ENCODE data around the gene OR13J1.
A peak's percentile ranks its signal among the peaks of the same experiment; 100 is the strongest.
"Not testable (repeated sequence)": the region's sequence is repeated elsewhere in the genome, so short reads cannot be mapped to it uniquely, and the experiment has no call there.

OR13J1 gene

DNA sequence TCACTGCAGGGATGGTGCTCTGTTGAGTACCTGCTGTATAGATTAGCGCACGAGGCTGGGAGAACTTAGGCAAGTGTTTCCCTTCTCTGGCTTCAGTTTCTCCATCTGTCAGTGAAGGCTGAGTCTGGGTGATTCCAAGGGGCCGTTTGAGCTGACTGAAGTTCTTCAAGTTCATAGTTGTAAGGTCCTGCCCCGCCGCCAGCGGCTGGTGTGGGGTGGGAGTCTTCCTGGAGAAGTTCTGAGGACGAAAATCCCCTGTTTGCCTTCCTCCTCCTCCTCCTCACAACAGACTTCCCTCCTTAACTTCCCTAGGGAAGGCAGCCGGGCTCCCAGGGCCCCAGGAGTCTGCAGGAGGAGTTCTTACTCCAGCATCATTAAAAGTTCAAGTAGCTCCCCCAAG is 34.1 kb upstream of the OR13J1 start:
- DNase-seq: peak in 1 of 2 experiments; percentile 45

DNA sequence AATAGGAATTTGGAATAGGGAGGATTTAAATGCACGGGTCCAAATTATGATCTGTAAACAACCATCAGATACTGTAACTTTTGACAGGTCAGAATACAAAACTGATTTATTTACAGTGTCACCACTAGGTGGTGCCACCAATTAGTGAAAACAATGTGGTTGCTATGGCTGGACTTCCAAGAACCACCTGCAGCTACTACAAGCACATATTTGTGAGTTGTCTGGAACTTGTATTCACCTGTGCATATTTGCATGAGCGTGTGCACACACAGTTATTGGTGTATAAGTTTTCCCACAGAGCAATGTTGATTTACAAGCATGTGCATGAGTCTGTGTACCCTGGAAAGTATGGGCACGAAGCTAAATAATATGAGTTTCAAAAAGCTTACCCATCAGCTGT is 32.8 kb upstream of the OR13J1 start:
- DNase-seq: peak; percentile 34 to 50

DNA sequence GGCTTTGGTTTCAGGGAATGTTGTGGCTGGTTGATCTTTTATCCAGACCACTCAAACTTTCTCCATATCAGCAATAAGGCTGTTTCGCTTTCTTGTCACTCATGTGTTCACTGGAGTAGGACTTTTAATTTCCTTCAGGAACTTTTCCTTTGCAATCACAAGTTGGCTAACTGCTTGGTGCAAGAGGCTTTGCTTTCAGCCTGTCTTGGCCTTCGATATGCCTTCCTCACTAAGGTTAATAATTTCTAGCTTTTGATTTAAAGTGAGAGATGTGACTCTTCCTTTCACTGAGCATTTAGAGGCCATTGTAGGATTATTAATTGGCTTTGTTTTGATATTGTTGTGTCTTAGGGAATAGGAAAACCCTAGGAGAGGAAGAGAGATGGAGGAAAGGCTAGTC is 28.8 kb upstream of the OR13J1 start:
- DNase-seq: no peak

DNA sequence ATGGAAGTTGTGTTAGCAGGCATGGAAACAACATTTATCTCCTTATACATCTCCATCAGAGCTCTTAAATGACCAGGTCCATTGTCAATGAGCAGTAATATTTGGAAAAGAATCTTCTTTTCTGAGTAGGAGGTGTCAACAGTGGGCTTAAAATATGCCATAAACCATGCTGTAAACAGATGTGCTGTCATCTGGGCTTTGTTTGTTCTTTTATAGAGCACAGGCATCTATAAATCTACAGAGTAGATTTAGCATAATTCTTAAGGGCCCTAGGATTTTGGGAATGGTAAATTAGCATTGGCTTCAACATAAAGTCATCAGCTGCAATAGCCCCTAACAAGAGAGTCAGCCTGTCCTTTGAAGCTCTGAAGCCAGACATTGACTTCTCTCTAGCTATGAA is 28.1 kb upstream of the OR13J1 start:
- no peak for DNase-seq

DNA sequence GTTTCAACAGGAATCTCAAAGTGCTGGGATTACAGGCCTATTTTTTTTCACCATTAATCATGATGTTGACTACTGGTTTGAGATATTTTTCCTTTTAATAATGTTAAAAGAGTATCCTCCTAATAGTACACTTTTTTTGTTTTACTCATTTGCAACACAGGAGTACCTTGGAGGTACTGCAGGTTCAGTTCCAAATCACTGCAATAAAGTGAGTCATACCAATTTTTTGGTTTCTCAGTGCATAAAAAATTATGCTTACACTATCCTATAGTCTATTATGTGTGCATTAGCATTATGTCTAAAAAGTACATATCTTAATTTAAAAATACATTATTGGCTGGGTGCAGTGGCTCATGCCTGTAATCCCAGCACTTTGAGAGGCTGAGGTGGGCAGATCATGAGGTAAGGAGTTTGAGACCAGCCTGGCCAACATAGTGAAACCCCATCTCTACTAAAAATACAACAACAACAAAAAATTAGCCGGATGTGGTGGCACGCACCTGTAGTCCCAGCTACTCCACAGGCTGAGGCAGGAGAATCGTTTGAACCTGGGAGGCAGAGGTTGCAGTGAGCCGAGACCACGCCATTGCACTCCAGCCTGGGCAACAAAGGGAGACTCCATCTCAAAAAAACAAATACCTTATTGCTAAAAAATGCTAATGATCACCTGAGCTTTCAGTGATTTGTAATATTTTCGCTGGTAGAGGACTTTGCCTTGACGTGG is 27.3 kb upstream of the OR13J1 start:
- not testable (repeated sequence) for DNase-seq

DNA sequence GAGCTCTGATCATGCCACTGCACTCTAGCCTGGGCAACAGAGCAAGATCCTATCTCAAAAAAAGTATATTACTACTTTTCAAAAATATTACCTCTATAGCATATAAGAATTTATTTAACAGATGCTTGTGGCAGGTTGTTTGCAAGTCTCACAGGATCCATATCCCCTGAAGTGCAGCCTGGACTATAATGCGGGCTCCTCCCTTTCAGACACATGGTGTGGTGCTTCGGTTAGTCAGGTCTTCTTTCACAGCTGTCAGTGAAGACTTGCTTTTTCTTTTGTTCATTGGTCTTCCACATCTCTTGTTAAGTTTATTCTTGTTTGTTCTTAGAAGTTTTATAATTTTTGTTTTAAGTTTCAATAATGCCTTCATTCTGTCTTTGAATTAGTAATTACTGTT is 26.4 kb upstream of the OR13J1 start:
- peak in 1 of 2 experiments; percentile 1 for DNase-seq

DNA sequence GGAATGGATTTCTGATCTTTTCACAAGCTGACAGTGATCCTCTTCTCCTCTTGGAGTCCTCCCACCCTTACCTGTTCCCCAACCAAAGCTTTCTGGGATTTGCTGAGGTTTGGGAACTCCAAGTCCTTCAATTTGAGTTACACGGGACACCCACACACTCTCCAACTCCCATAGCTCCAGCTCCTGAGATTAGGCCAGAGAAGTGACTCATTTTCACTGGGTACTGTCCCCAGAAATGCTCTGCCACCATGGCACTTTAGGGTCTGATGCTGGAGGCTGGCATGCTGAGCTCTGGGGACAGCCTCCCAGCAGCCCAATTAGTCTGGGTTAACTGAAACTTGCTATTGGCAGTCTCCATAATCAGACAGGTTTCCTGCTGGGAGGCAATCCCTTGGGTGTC is 21.9 kb upstream of the OR13J1 start:
- no peak for DNase-seq

DNA sequence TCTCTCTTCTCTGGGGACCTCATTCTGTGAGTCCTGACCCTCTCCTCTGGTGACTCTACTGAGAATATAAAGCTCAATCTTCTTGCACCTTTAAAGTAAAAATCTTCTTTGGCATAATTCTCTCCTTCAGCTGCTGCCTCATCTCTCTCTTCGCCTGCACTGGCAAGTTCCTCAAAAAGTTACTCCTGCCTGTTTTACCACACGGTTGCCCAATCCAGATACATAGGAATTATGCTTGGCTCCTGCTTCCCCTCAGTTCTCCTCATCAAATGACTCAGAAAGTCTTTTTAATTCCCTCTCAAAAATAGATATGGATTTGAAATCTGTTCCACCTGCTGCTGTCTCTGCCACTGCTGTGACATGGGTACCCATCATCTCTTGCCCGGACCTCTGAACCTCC is 21.4 kb upstream of the OR13J1 start:
- DNase-seq: no peak

DNA sequence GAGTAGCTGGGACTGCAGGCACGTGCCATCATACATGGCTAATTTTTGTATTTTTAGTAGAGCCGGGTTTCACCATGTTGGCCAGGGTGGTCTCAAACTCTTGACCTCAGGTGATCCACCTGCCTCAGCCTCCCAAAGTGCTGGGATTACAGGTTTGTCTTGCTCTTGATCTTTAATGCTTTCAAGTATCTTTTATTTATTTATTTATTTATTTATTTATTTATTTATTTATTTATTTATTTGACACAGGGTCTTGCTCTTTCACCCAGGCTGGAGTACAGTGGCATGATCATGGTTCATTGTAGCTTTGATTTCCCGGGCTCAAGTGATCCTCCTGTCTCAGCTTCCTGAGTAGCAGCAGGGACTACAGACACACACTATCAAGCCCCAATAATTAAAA is 14.7 kb upstream of the OR13J1 start:
- DNase-seq: not testable (repeated sequence)

DNA sequence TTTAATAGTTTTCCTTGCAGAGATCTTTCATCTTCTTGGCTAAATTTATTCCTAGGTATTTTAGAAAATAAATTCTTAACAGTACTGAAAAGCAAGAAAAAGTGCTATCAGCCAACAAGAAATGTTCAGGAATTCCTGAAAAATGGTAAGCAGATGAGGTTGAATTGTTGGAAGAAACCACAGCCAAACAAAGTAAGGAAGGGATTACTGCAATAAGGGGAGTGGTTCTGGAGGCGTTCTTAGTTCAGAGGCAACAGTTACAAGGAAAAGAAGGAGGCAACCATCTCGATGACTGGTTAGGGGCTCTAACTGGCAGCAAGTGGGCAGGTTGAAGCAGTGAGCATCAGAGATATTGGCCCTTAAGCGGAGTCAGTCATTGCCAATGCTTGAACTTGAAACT is 12.8 kb upstream of the OR13J1 start:
- DNase-seq: no peak

DNA sequence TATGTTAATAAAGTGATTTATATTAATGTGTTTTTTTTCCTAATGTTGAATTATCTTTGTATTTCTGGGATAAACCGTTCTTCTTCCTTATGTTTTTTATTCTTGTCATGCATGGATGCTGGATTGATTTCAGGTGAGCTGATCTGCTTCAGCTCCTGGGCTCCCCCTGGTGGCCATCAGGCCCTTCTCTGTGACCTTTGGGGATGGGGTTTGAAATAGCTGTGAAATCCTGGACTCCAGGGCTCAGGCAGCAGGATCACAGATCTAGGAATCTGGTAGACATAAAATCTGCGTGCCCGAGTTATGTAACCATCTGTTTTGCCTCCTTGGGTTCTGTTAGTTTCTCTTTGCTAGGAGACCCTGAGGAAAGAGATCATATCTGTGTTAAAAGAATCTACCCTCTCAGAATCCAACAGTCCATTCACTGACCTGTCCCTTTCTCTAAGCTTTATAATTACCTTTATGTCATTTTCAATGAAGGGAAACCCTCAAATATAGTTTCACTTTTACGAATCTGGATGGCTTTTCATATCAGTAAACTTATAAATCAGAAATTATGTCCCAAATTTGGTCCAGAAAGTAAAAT is 12.2 kb upstream of the OR13J1 start:
- peak; percentile 49 to 79 for DNase-seq

DNA sequence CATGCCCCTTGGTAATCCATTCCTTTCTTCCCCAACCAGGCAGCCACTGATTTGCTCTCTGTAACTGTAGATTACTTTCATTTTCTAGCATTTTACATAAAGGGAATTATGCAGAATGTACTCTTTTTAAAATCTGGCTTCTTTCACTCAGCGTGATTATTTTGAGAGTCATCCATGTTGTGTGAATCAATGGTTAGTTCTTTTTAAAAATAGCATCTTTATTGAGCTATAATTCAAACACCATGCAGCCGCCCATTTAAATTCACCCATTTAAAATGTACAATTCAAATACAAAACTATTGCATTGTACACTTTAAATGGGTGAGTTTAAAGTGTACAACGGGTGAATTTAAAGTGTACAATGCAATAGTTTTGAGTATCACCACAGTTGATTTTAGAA is 2.3 kb upstream of the OR13J1 start:
- no peak for DNase-seq

DNA sequence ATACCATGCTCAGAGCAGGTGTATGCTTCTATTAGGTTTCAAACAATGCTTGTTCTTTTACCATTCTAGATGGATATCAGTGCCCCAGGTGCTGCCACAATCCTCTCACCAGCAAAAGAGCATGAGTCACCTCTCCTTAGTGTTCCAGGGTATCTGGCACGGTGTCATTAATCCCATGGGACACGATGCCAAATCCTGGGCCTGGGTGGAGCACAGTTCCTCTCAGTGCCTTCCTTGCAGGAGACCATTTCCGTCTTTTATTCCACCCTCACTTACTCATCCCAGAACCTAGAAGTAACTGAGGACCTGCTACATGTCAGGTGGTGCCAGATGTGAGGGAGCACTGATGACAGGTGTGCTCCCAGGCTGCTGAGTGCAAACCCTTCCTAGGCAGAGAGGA is 1.3 kb upstream of the OR13J1 start:
- no peak for DNase-seq

DNA sequence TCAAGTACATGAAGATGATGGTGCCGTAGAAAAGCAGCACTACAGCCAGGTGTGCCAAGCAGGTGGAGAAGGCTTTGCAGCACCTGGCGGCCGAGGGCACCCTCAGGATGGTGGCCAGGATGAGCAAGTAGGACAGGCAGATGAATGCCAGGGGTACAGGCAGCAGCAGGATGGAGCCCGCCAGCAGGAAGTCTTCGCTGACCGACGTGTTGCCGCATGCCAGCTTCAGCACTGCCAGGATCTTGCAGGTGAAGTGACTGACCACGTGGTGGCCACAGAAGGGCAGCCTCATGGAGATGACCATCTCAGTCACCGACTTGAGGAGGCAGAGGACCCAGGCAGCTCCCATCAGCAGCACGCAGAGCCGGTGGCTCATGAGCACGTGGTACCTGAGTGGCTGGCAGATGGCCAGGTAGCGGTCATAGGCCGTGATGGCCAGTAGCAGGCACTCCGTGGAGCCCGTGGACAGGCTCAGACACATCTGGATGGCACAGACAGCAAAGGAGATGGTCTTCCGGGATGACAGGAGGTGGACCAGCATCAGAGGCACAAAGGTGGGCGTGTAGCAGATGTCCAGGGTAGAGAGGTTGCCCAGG is 482 bp downstream of the OR13J1 start:
- no peak for DNase-seq

DNA sequence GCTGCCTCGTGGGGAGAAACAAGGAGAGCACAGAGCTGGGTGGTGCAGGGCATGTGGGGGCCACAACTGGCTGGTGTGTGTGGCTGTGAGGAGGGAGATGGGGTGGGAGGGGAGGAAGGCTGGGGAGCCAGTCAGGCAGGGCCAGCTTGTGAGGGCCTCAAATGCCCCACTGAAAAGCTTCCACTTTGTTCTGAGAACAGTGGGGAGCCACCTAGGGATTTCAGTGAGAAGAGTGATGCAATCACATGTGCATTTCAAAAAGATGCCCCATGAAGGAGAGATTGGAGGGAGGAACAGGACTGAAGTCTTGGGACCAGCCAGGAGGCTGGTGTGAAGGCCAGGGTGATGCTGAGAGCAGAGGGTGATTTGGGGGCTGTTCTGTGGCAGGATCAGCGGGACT is 1.3 kb downstream of the OR13J1 start:
- no peak for DNase-seq

DNA sequence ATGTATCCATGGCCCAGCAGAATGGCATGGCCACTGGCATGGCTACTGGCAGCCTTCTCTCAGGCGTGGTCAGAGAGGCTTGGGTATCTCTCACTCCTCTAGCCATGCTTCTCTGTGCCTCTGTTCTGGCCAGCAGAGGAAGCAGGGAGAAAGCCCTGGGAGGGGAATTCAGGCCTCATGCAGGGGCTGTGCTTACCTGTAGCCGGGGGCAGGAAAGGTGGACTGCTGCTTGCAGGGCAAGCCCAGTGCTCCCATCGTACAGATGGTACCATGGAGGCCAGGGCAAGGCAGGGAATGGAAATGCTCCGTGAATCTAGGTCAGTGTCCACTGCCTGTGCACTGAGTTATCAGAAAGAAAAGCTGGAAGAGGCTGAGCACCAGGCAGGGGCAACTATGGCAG is 2.7 kb downstream of the OR13J1 start:
- no peak for DNase-seq

DNA sequence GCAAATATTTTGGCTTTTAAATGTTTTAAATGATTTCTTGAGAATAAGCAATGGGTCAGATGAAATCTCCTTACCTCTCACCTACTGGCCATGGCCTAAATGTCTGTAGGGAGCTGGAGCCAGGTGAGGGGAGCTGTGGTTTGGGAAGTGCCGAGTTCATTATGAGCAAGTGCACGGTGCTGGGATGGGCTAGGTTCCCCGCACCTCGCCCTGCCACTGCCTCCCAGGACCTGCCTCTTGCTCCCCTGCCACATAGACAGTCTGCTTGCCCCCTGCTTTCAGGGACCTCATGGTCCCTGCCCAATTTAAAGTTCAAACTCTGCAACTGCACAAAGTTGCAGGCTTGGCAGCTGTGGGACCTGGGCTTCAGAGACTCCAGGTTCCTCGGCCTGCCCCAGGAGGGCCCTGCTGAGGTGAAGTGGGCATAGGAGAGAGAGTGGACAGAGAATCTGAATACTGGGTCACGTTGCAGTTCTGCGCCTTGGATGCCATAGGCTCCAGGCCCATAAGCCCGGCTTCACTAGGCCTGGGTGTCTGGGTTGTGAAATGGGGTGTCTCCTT is 5.4 kb downstream of the OR13J1 start:
- no peak for DNase-seq

DNA sequence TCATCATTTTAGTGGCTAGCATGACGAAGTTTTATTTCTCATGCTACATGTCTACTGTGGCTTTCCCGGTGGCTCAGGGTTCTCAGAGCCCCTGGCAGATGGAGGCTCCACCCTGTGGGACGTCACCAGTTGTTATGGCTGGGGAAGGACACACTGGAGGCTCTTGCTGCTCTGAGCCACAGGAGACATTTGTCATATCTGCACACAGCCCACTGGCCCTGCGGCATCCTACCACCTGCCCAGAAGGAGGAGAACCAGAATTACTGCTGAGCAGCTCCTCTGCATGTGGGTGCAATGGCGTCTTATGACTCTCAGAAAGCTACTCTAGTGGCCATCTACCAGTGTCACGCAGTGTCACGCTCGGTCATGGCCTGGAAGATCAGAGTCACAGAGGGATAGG is 6.6 kb downstream of the OR13J1 start:
- DNase-seq: no peak

DNA sequence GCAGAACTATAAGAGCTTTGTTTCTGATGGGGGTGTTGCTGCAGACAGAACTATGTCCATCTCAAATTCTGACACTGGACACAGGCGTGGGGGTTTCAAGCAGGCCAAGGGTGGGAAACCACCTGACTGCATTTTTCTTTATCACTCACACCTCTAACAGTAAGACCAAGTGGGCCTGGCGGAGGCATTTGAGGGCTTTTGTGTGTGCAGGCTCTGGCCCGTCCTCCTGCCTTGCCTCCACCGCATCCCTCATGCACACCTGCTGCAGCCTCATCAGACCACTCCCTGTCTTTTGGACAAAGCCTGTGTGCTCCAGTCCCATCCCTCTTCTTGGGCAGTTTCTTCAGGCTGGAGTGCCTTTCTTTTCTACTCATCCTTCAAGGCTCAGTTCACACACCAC is 7.9 kb downstream of the OR13J1 start:
- no peak for DNase-seq

DNA sequence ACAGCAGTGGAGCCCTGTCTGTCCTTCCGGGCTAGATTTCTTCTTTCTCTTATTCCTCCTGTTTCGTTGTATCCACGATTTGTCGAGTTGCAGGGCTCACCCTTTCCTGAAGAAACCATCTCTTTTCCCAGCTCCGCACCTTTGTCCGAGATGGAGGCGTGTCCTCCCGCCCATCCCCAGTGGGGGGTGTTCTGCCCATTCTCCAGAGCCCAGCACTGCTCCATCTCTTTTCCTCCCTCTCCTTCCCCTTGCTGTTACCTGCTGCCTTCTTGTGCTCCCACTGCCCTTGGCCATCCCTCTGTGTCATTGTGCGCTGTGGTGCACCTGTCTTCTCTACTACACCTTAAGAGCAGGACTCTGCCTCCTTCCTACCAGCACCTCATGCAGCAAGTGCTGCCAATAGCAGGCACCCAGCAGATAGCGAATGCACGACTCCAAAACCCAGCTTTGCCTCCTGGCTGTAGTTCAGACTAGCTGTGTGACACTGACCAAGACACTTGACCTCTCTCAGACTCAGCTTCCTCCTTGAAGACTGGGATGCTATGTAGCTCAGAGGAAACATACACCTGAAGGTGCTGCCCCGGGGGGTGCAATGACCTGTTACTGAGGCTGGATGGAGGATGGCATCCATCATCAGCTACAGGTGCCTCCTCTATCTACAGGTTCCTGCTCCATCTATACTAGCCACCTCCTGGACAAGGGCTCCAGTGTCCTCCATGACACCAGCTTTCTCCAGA is 8.9 kb downstream of the OR13J1 start:
- no peak for DNase-seq

DNA sequence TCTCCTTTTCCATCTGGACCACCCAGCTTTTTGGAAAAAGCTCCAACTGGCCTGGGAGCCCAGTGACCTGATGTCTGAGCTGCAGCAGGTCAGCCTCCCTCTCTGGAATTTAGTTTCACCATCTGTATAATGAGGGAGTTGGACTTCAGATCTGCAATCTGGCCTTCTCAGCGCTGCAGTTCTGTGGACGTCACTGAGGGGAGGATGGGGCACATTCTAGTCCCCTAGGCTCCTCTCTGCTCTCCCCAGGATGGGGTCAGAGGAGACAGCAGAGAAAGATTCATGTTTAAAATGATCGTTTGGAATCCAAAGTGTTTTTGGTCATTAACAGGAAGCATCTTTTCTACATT is 10.2 kb downstream of the OR13J1 start:
- peak in 1 of 2 experiments; percentile 64 for DNase-seq

DNA sequence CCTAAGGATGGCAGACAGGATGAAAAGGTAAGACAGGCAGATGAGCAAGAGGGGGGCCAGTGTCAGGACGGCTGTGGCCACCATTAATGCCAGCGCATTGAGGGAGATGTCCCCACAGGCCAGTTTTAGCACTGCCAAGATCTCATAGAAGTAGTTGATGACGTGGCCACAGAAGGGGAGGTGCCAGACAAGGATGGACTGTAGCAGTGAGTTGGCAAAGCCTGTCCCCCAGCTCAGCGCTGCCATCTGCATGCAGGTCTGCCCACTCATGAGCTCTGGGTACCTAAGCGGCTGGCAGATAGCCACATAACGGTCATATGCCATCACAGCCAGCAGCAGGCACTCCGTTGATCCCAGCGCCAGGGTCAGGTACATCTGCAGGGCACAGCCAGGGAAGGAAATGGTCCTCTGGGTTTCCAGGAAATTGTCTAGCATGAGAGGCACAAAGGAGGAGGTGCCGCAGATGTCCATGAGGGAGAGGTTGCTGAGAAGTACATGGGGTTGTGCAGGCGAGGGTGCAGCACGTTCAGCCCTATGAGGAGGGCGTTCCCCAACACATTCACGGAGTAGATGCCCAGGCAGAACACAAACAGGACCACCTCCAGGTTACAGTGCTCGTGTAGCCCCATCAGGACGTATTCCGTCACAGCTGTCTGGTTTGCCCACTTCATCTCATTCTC is 10.8 kb downstream of the OR13J1 start:
- DNase-seq: peak; percentile 22 to 52

DNA sequence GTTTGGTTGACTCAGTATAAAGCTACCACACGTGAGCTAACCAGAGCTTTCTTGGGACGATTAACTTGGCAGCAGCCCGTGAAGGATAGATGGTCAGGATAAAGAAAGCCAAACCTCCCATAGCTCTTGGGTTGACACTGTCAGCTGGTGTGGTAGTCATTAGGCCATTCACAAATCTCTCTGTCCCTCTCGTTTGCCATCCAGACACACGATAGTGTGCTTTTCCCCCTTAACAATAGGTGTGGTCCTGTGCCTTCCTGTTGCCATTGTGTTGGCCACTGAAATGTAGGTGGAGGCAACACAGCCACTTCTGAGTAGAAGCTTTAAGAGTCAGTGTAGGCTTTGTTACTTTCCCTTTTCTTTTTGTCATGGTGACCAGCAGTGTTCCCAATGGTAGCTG is 11.7 kb downstream of the OR13J1 start:
- no peak for DNase-seq

All from NCI-H524 (cell line).